GM21717 (cell line): ENCODE results near the gene PRDX5.
"Not testable (repeated sequence)": the region's sequence is repeated elsewhere in the genome, so short reads cannot be mapped to it uniquely, and the experiment has no call there.

Source experiments
- ATAC-seq: cut with Tn5 transposase; IDR thresholded peaks from one replicate; pipeline ENCODE4 v1.9.1; 2021; ENCODE audit warnings: mild to moderate bottlenecking, moderate library complexity; ENCODE audit not compliant: unreplicated experiment

The PRDX5 gene

GRCh38 chr11:64323373-64323772 is 5.5 kb downstream of the PRDX5 start:
- ATAC-seq: no peak

GRCh38 chr11:64323984-64324383 is 6.1 kb downstream of the PRDX5 start:
- not testable (repeated sequence) for ATAC-seq

DNA sequence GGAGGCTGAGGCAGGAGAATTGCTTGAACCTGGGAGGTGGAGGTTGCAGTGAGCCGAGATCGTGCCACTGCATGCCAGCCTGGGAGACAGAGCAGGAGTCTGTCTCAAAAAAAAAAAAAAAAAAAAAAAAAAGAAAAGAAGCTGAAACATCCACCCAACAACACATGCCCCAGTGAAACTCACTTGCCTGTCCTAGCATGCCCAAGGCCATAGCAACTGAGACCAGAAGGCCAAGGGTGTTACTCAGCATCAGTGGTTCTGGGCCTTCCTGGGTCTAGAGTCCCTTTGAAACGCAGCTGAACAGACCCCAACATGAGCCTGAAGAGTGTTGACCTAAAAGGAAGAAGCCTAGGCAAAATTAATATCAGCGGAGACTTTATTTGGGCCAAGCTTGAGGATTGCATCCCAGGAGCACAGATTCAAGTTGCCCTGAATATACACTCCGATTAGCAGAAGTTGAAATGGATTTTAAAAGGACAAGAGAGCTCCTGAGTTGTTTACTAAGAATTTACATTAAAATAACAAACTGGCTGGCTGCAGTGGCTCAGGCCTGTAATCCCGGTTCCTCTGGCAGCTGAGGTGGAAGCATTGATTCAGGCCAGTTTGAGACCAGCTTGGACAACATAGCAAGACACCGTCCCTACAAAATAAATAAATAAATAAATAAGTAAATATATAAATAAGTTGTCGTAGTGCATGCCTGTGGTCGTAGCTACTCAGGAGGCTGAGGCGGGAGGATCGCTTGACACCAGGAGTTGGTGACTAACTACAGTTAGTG is 7.0 kb downstream of the PRDX5 start:
- ATAC-seq: no peak

GRCh38 chr11:64327375-64327774 is 9.5 kb downstream of the PRDX5 start:
- no peak for ATAC-seq

DNA sequence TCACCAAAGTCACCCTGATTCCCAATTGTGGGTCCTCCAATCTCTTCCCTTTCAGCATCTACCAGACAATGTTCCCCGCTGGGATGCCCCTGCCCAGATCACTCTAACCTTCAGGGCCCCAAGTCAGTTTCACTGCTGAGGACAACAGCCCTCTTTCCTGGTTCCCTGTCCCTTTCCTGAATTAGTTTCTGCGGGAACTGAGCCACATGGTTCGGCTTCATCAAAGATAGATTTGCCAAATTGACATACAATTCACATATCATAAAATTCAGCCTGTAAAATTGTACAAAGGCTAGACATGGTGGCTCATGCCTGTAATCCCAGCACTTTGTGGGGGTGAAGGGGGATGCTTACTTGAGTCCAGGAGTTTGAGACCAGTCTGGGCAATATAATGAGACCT is 10.1 kb downstream of the PRDX5 start:
- no peak for ATAC-seq

- ATAC-seq: no peak
Measured at GRCh38 chr11:64330888-64331287, 13.0 kb downstream of the PRDX5 start.

DNA sequence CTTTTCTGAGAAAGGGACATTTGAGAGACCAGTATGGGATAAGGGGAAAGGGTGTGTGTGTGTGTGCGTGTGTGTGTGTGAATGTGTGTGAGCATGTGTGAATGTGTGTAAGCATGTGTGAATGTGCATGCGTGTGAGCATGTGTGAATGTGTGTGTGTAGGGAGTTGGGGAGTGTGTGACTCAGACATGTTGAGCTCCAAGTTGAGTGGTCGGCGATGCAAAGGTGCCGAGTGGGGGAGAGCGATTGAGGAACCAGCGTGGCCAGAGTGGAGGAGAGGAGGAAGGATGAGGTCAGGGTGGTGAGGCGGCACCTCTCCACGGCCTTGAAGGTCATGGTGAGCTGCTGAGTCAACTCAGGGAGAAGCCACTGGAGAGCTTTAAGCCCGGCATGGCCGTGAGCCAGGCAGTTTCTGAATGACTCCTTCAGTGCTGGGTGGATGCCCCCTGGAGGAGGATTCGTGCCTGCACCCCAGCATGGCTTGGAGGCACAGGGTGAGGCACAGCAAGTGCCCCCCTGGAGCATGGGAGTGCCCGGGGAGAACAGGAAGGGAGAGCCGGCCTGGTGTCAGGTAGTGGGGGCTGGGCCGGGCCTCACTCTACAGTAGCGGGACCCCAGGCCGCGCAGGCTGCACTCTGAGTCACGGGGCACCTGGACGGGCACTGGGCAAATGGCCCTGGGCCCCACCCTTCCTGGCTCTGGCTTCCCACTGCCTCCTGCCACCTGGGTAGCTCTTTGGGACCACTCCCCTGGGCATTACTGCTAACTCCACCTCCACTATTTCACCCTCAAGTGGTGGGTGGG is 13.8 kb downstream of the PRDX5 start:
- ATAC-seq: peak; percentile 51

GRCh38 chr11:64333556-64333955 is 15.6 kb downstream of the PRDX5 start:
- no peak for ATAC-seq

GRCh38 chr11:64334764-64335735 is 17.1 kb downstream of the PRDX5 start:
- peak; percentile 61 for ATAC-seq

DNA sequence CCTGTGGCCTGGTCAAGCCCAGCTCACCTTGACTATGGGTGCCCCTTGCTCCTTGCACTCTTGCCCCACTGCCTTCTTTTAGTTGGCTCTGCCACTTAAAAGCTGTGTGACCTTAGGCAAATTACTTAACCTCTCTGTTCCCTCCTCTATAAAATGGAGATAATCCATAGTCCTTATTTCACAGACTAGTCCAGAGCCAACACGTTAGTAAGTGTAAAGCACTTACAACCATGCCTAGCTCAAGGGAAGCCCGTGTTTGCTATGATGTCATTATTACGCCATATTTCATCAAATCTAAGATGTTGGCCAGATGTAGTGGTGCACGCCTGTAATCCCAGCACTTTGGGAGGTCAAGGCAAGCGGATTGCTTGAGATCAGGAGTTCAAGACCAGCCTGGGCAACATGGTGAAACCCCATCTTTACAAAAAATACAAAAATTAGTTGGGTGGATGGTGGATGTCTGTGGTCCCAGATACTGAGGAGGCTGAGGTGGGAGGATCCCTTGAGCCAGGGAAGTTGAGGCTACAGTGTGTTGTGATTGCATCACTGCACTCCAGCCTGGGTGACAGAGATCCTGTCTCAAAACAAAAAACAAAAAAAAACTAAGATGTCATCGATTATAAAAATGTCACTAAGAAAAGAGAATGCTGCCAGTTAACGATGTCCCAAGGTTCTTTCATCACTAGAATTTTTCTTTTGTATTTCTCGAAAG is 19.8 kb downstream of the PRDX5 start:
- ATAC-seq: no peak

DNA sequence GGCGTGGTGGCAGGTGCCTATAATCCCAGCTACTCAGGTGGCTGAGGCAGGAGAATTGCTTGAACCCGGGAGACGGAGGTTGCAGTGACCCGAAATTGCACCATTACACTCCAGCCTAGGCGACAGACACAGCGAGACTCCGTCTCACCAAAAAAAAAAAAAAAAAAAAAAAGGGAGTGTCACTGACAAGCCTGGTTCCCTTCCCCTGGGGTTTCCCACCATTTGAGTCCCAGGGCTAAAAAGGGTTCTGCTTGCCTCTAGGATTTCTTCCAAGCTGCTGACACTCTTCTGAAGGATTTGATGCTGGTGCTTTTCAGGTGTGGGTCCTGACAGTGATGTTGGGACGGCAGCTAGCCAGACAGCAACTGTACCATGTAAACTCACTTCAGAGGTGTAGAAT is 20.8 kb downstream of the PRDX5 start:
- no peak for ATAC-seq

DNA sequence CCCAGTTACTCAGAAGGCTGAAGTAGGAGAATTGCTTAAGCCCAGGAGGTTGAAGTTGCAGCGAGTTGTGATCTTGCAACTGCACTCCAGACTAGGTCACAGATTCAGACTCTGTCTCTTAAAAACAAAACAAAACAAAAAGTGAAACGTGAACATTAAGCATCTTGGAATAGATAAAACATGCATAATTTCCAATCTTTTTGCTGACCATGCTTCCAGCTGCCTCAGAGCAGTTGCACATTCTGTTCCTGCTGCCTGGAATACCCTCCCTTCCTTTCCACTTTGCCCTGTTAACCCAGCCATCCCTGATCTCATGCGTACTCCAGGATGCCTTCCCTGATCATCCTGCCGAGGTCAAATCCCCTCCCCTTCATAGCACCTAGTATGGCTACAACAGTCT is 21.4 kb downstream of the PRDX5 start:
- ATAC-seq: no peak

GRCh38 chr11:64339754-64340408 is 22.0 kb downstream of the PRDX5 start, which contains the start of gene CCDC88B:
Gene CCDC88B (plus strand): TSS chr11:64340204. CDS start chr11:64340267, 63 bp downstream.
- ATAC-seq: peak; percentile 42

GRCh38 chr11:64340671-64341335 is 22.9 kb downstream of the PRDX5 start:
- ATAC-seq: peak; percentile 14

DNA sequence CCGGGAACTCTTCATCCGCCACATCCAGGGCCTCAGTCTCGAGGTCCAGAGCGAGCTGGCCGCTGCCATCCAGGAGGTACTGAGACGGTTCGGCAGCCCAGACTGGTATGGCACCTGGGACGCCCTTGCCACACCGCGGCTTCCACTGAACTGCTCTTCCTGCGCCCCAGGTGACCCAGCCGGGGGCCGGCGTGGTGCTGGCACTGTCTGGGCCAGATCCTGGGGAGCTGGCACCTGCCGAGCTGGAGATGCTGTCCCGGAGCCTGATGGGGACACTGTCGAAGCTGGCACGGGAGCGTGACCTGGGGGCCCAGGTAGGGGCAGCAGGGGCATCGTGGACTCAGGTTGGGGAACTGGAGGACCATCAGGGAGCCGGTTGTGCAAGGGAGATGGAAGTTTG is 23.5 kb downstream of the PRDX5 start:
- ATAC-seq: no peak

- ATAC-seq: no peak
Measured at GRCh38 chr11:64341851-64342791, 24.2 kb downstream of the PRDX5 start.

DNA sequence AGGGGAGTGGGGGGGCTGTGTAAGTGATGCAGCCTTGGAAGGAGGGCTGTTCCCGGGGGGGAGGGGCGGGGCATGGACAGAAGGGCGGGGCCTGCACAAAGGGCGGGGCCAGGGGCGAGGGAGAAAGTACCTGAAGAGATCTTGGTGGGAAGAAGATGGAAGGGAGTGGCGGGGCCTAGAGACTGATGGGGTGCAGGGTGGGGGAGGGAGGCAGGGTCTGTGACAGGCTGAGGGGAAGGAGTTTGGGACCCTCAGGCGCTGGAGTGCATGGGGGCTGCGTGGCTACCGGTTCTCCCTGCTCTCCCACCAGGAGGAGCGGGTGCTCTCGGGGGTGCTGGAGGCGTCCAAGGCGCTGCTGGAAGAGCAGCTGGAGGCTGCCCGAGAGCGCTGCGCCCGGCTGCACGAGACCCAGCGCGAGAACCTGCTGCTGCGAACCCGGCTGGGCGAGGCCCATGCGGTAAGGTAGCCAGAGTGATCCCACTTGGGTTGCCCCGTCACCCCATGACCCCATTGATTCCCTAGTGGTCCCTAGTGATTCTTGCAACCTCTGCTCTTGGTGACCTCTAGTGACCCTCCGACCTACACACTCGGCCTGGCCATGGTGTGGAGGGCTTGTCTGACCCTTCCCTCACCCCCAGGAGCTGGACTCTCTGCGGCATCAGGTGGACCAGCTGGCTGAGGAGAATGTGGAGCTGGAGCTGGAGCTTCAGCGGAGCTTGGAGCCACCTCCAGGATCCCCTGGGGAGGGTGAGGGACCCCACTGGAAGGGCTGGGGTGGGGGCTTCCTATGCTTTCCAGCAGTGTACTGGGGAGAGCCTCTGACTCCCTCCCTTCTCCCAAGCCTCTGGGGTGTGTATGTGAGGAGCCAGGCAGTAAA is 25.2 kb downstream of the PRDX5 start:
- no peak for ATAC-seq
